Measurements from ENCODE around the gene ABCA4. TPM values are rescaled to one million over a fixed set of nuclear protein-coding genes. Genes with fewer than 3 reads are reported as not detected.

ABCA4 gene
- total and polyA plus RNA-seq, 2 of the 8 experiments (the other 6 are each of a cell fraction or from before 2014, with no cell fraction given), result 0.06 TPM; not detected in 1

- TF ChIP-seq ASH2L (IDR thresholded peaks at IDR 0.05; ENCODE audit: low read length), result no peak
- no peak for TF ChIP-seq NANOG (IDR thresholded peaks at IDR 0.05; ENCODE audit: insufficient read depth, low read depth, low read length, poor library complexity, severe bottlenecking)
- TF ChIP-seq BACH1 (IDR thresholded peaks at IDR 0.05; ENCODE audit: low read length), result no peak
- Histone ChIP-seq H3K79me2 (ENCODE audit: control insufficient read depth in 1 of 2, insufficient read depth in 2 of 2, low read length in 2 of 2) (no peaks in the 10 kb centered on the region), H3K18ac (ENCODE audit: extremely low read depth, low read length) (no peak overlapping the region), H3K27ac (ENCODE audit: low read depth, low read length) (no peak overlapping the region), H3K14ac (ENCODE audit: insufficient read length) (no peak overlapping the region), H3K4ac (replicated peaks; ENCODE audit: insufficient read length, low read depth, low read length) (no peak overlapping the region), H3K27me3 (replicated peaks in 1 of 4; ENCODE audit: control insufficient read depth in 3 of 4, extremely low read depth in 1 of 4, insufficient read depth in 3 of 4, low read length in 3 of 4) (no peaks in the 10 kb centered on the region), H4K20me1 (replicated peaks in 1 of 2; ENCODE audit: control insufficient read depth in 1 of 2, insufficient read depth in 2 of 2, low read length in 2 of 2) (no peaks in the 10 kb centered on the region), H3K4me3 (ENCODE audit: extremely low read depth in 1 of 4, insufficient read depth in 2 of 4, low read depth in 3 of 4, low read length in 4 of 4) (no peak overlapping the region), H3K4me1 (replicated peaks in 1 of 4; ENCODE audit: control insufficient read depth in 3 of 4, insufficient read depth in 4 of 4, low read length in 3 of 4) (peaks cover 1 to 10% (median 6%) of the 10 kb centered on the region in 4 experiments; a peak in 6 of 7 replicates), H3K23ac (ENCODE audit: insufficient read length) (no peak overlapping the region), H3K79me1 (ENCODE audit: low read depth, low read length) (no peaks in the 10 kb centered on the region), H2BK120ac (replicated peaks; ENCODE audit: low read depth, low read length) (no peak overlapping the region), H3K23me2 (ENCODE audit: low read depth, low read length) (no peaks in the 10 kb centered on the region), H3K9me3 (ENCODE audit: insufficient read depth in 2 of 2, low read depth in 1 of 2, low read length in 1 of 2) (no peaks in the 10 kb centered on the region), H3K56ac (replicated peaks; ENCODE audit: insufficient read length, low read depth, low read length) (no peak overlapping the region), H2BK20ac (ENCODE audit: low read length) (no peak overlapping the region), H3K36me3 (ENCODE audit: control insufficient read depth in 2 of 4, insufficient read depth in 4 of 4, low read length in 3 of 4) (no peaks in the 10 kb centered on the region), H4K91ac (replicated peaks; ENCODE audit: insufficient read length, low read length) (no peak overlapping the region), H2AFZ (ENCODE audit: low read length) (peak overlapping the region; percentile 69), H2BK12ac (ENCODE audit: low read depth, low read length) (no peak overlapping the region), H2BK15ac (ENCODE audit: low read length) (no peak overlapping the region), H2BK5ac (ENCODE audit: low read depth, low read length) (no peak overlapping the region), H3K4me2 (ENCODE audit: insufficient read depth in 1 of 2, low read depth in 2 of 2, low read length in 2 of 2) (0 out of 4 replicates have a peak overlapping the region, but pooled peaks of 1 of the 2 experiments have one; percentile 2), H4K8ac (ENCODE audit: extremely low read depth, insufficient read depth, low read length) (no peak overlapping the region), H4K5ac (ENCODE audit: insufficient read length, low read depth, low read length) (no peak overlapping the region), H3K9ac (replicated peaks in 1 of 4; ENCODE audit: extremely low read depth in 1 of 4, low read depth in 3 of 4, low read length in 3 of 4) (no peak overlapping the region), H2AK5ac (ENCODE audit: low read depth, low read length) (no peak overlapping the region)
- ChIA-PET CTCF (ENCODE audit: partially characterized antibody) (interaction anchor here (0.8 to 8.8 kb wide), 36 partner anchors 9 to 418 kb away, joined by 3 to 66 read pairs (median 4); partner anchors contain the start of gene DNTTIP2), POLR2A (ENCODE audit: partially characterized antibody) (interaction anchor here (0.6 kb wide), 1 partner anchor 23 kb away, joined by 5 read pairs; no protein-coding TSS in a partner anchor)
- DNase-seq (ENCODE audit: low read depth in 1 of 2, low spot score in 2 of 2) (no peak), FAIRE-seq (no peak)
- 64% methylated on average over 4 of the region's 4 CpGs; no CpG with 5 or more reads in 1 of the 2 experiments for WGBS, 2 experiments (ENCODE audit: extremely low coverage in 1 of 2, insufficient coverage in 1 of 2, insufficient read length in 1 of 2, insufficient replicate concordance in 2 of 2, low coverage in 1 of 2, low lambda C conversion rate in 2 of 2, missing lambda C conversion rate in 1 of 2)
Observed at GRCh38 chr1:93979718-93980319, 141.1 kb downstream of the ABCA4 start.
